ENCODE measurements around the gene SHISA9.

SHISA9 gene

DNA sequence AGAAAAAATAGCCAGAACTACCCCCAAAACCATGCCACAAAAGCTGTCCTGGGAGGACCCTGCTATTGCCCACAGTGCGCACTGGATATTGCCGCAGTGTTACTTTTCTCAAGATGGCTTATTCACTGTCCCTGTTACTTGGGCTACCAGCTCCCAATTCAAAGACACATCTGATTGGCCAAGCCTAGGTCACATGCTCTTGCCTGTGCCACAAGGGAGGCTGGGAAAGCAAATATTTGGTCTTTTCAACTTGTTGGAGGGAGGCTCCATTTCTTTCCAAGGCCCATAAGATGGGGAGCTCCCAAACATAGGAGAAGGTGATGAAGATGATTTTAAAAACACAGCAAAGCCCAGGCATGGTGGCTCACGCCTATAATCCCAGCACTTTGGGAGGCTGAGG, 257.0 kb downstream of the SHISA9 start:
- no peaks in the 10 kb centered on the region for H3K9me2 ChIP-seq (replicated peaks; ENCODE audit: control insufficient read depth, low read length)
- no peaks in the 10 kb centered on the region for H3K79me2 ChIP-seq (ENCODE audit: control insufficient read depth, low read length)
- no peaks in the 10 kb centered on the region for H3K4me1 ChIP-seq (ENCODE audit: control insufficient read depth, low read length)
- H3K9me3 ChIP-seq (ENCODE audit: control insufficient read depth, insufficient read depth, low read length): no peaks in the 10 kb centered on the region; the same call in 1 of the 2 replicates
- no peaks in the 10 kb centered on the region for H3K36me3 ChIP-seq (ENCODE audit: control insufficient read depth, low read length)
- H3F3A ChIP-seq (ENCODE audit: control insufficient read depth, insufficient read depth): no peaks in the 10 kb centered on the region
- H4K20me1 ChIP-seq (ENCODE audit: control insufficient read depth, insufficient read depth, low read depth, low read length): no peaks in the 10 kb centered on the region
- no peak overlapping the region for H3K27ac ChIP-seq (ENCODE audit: low read depth, low read length)
- H3K4me3 ChIP-seq (ENCODE audit: low read length): no peak overlapping the region
- no peak overlapping the region for H3K4me2 ChIP-seq (ENCODE audit: low read length)
- H3K27me3 ChIP-seq (ENCODE audit: control insufficient read depth, low read length): no peaks in the 10 kb centered on the region
- TF ChIP-seq EZH2phosphoT487 (IDR thresholded peaks at IDR 0.05; ENCODE audit: borderline replicate concordance, low read length) (no peak), CTCF (IDR thresholded peaks at IDR 0.05; ENCODE audit: low read depth, low read length, poor library complexity, severe bottlenecking) (no peak)

DNA sequence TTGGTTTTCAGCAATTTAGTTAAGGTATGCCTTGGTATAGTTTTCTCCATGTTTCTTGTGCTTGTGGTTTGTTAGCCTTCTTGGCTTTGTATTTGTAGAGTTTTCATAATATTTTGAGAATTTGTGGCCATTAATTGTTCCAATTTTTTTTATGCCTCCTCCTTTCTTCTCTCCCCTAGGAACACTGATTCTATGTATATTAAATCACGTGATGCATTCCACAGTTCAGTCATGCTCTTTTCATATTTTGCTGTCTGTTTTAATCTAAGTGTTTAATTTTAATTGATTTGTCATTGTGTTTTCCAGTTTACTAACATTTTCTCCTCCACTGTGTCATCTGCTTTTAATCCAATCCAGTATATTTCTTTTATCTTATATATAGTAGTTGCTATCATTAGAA, 263.6 kb downstream of the SHISA9 start:
- no peaks in the 10 kb centered on the region for H3F3A ChIP-seq (ENCODE audit: control insufficient read depth, insufficient read depth)
- peaks cover 9% of the 10 kb centered on the region for H3K9me3 ChIP-seq (ENCODE audit: control insufficient read depth, insufficient read depth, low read length)
- H3K27me3 ChIP-seq (ENCODE audit: control insufficient read depth, low read length): no peaks in the 10 kb centered on the region
- H3K27ac ChIP-seq (ENCODE audit: low read depth, low read length): no peak overlapping the region
- TF ChIP-seq EZH2phosphoT487 (IDR thresholded peaks at IDR 0.05; ENCODE audit: borderline replicate concordance, low read length) (no peak), CTCF (IDR thresholded peaks at IDR 0.05; ENCODE audit: low read depth, low read length, poor library complexity, severe bottlenecking) (no peak)
- H3K79me2 ChIP-seq (ENCODE audit: control insufficient read depth, low read length): no peaks in the 10 kb centered on the region
- no peaks in the 10 kb centered on the region for H3K4me1 ChIP-seq (ENCODE audit: control insufficient read depth, low read length)
- no peak overlapping the region for H3K4me3 ChIP-seq (ENCODE audit: low read length)
- H4K20me1 ChIP-seq (ENCODE audit: control insufficient read depth, insufficient read depth, low read depth, low read length): no peaks in the 10 kb centered on the region
- H3K36me3 ChIP-seq (ENCODE audit: control insufficient read depth, low read length): no peaks in the 10 kb centered on the region
- H3K9me2 ChIP-seq (replicated peaks; ENCODE audit: control insufficient read depth, low read length): no peaks in the 10 kb centered on the region
- H3K4me2 ChIP-seq (ENCODE audit: low read length): no peak overlapping the region

DNA sequence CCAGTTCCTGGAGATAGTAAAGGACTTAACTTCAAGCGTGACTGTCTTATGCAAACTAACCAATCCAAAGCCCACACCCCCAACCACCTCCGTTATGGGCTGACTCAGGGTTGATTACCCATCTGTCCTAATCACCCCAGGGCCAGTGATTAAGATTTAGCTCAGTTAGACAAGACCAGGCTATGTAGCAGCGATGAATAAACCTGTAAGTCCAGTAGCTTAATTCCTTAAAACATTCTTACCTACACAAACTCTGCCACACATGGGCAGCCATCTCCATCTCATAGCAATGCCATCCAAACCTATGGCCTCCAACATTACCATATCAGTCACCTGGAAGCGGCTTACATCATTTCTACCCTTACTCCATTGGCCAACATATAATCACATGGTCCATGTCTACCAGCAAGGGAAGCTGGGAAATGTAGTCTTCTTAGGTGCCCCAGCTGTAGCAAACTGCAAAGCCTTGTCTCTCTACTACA, 266.7 kb downstream of the SHISA9 start:
- Histone ChIP-seq H3F3A (ENCODE audit: control insufficient read depth, insufficient read depth) (no peaks in the 10 kb centered on the region), H3K36me3 (ENCODE audit: control insufficient read depth, low read length) (no peaks in the 10 kb centered on the region), H4K20me1 (ENCODE audit: control insufficient read depth, insufficient read depth, low read depth, low read length) (no peaks in the 10 kb centered on the region), H3K9me3 (ENCODE audit: control insufficient read depth, insufficient read depth, low read length) (peaks cover 9% of the 10 kb centered on the region), H3K27ac (ENCODE audit: low read depth, low read length) (no peak overlapping the region), H3K9me2 (replicated peaks; ENCODE audit: control insufficient read depth, low read length) (no peaks in the 10 kb centered on the region), H3K27me3 (ENCODE audit: control insufficient read depth, low read length) (no peaks in the 10 kb centered on the region), H3K79me2 (ENCODE audit: control insufficient read depth, low read length) (no peaks in the 10 kb centered on the region), H3K4me3 (ENCODE audit: low read length) (no peak overlapping the region), H3K4me2 (ENCODE audit: low read length) (no peak overlapping the region), H3K4me1 (ENCODE audit: control insufficient read depth, low read length) (no peaks in the 10 kb centered on the region)
- TF ChIP-seq CTCF (IDR thresholded peaks at IDR 0.05; ENCODE audit: low read depth, low read length, poor library complexity, severe bottlenecking): no peak
- TF ChIP-seq EZH2phosphoT487 (IDR thresholded peaks at IDR 0.05; ENCODE audit: borderline replicate concordance, low read length): no peak
